ENCODE results near the gene SEPHS1. TPM values are rescaled to one million over a fixed set of nuclear protein-coding genes. Genes with fewer than 3 reads are reported as not detected.

SEPHS1 gene
- total and polyA plus RNA-seq, 9 donors: 27.2 to 76.7 (median 50.6) TPM

DNA sequence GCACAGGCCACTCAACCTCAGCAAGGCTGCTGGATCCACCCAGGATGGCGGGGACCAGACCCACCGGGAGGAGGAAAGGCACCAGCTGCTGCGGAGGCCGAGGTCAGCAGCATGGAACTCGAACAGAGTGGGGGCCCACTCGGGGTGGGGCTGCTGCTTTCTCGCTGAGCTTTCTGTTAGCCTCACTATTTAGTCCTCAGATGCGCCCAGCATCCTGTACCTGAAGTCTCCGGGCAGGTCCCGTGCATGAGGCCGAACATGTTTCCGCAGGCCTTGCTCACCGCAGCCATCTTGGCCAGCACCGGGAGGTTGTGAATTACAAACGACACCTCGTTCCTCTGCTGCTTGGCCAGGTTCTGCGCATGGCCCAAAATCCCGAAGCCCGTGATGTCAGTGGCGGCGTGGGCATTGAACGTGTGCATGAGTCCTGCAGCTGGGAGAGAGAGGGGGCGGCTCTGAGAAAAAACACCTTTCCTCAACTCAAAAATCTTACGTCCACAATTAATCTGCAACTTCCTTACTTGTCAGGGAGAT is 25.4 kb downstream of the SEPHS1 start:
- Histone ChIP-seq H3K4me3 (no peak overlapping the region), H3K27ac (no peak overlapping the region), H3K9me3 (no peaks in the 10 kb centered on the region), H3K36me3 (no peaks in the 10 kb centered on the region), H3K27me3 (no peaks in the 10 kb centered on the region), H3K4me1 (ENCODE audit: insufficient read depth) (no peaks in the 10 kb centered on the region)
- WGBS, 3 donors: 93 to 94% (median 94%) methylated on average over 24 of the region's 24 CpGs
- intact Hi-C loops (cut with DNase I): no loop called here
- no peak for DNase-seq
- TF ChIP-seq EP300 (IDR thresholded peaks at IDR 0.05): no peak
- no peak for TF ChIP-seq POLR2A (IDR thresholded peaks at IDR 0.05)
- TF ChIP-seq, protein P1, sequence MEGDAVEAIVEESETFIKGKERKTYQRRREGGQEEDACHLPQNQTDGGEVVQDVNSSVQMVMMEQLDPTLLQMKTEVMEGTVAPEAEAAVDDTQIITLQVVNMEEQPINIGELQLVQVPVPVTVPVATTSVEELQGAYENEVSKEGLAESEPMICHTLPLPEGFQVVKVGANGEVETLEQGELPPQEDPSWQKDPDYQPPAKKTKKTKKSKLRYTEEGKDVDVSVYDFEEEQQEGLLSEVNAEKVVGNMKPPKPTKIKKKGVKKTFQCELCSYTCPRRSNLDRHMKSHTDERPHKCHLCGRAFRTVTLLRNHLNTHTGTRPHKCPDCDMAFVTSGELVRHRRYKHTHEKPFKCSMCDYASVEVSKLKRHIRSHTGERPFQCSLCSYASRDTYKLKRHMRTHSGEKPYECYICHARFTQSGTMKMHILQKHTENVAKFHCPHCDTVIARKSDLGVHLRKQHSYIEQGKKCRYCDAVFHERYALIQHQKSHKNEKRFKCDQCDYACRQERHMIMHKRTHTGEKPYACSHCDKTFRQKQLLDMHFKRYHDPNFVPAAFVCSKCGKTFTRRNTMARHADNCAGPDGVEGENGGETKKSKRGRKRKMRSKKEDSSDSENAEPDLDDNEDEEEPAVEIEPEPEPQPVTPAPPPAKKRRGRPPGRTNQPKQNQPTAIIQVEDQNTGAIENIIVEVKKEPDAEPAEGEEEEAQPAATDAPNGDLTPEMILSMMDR (IDR thresholded peaks at IDR 0.05): no peak

DNA sequence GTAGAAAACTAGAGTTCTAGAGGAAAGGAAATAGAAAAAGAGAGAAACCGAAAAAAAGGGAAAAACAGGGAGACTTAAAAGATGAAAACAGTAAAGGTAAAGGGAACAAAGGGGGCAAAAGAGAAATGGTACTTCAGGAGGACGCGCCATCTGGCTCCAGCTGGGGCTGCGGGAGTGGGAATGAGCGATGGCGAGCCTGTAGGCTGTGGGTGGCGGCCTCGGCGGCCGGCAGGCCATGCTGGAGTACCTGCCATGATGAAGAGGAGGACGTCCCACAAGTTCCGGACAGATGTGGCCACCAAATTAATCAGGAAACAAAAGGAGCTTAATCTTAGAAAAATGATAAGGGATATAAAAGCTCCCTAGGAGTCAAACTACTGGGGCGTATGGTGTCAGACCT is 26.5 kb downstream of the SEPHS1 start:
- Histone ChIP-seq H3K4me3 (no peak overlapping the region), H3K4me1 (ENCODE audit: insufficient read depth) (no peaks in the 10 kb centered on the region), H3K9me3 (no peaks in the 10 kb centered on the region), H3K27ac (no peak overlapping the region), H3K27me3 (no peaks in the 10 kb centered on the region), H3K36me3 (no peaks in the 10 kb centered on the region)
- TF ChIP-seq POLR2A (IDR thresholded peaks at IDR 0.05): no peak
- TF ChIP-seq EP300 (IDR thresholded peaks at IDR 0.05): no peak
- TF ChIP-seq, protein P1 (IDR thresholded peaks at IDR 0.05): no peak
- whole genome bisulfite sequencing, 3 donors: 88 to 95% (median 93%) methylated on average over 13 of the region's 13 CpGs
- DNase-seq: no peak
- intact Hi-C loops (cut with DNase I): no loop called here

DNA sequence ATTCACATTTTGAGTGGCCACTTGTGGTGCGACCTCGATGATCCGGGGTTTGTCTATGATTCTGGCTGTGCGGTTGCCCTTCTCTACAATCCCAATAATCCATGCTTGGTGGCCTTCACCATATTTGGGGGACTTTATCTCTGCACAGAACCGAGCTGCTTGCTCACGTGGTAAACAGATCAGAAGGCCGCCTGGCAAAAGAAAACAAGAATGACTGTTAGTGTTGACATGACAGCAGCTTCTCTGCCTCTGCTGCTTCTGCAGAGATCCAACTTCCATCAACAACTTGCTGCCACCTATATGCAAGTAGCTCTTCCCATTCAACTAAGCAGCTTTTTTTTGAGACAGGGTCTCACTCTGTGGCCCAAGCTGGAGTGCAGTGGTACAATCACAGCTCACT is 28.9 kb downstream of the SEPHS1 start:
- no peaks in the 10 kb centered on the region for H3K4me1 ChIP-seq (ENCODE audit: insufficient read depth)
- WGBS, 3 donors: 74 to 86% (median 74%) methylated on average over 7 of the region's 7 CpGs
- no peak for DNase-seq
- intact Hi-C loops (cut with DNase I): no loop called here
- H3K36me3 ChIP-seq: no peaks in the 10 kb centered on the region
- H3K27ac ChIP-seq: no peak overlapping the region
- H3K4me3 ChIP-seq: no peak overlapping the region
- H3K27me3 ChIP-seq: no peaks in the 10 kb centered on the region
- H3K9me3 ChIP-seq: no peaks in the 10 kb centered on the region
- TF ChIP-seq EP300 (IDR thresholded peaks at IDR 0.05): no peak
- TF ChIP-seq, protein P1 (IDR thresholded peaks at IDR 0.05): no peak
- no peak for TF ChIP-seq POLR2A (IDR thresholded peaks at IDR 0.05)

DNA sequence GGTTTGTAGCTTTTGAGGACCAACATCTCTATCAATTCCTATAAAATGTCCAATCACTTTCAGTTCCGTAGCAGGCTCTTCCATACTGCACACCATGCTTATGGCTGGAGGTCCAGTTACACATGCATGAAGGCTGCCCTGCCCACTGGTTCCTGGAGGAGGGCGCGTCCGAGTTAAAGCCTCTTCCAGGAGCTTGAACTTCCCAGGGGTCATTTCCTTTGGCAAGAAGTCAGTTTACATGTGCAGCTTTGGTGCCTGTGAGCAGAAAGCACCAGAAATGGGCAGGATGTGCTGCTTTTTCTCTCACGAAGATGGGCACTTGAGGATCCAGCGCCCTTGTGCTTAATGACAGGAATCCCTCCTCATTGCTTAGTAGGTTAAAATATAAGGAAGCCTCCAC is 30.6 kb downstream of the SEPHS1 start:
- TF ChIP-seq, protein P1 (IDR thresholded peaks at IDR 0.05): no peak
- TF ChIP-seq POLR2A (IDR thresholded peaks at IDR 0.05) (no peak), EP300 (IDR thresholded peaks at IDR 0.05) (no peak)
- intact Hi-C loops (cut with DNase I): no loop called here
- Histone ChIP-seq H3K27me3 (no peaks in the 10 kb centered on the region), H3K27ac (no peak overlapping the region), H3K4me1 (ENCODE audit: insufficient read depth) (no peaks in the 10 kb centered on the region), H3K9me3 (no peaks in the 10 kb centered on the region), H3K36me3 (no peaks in the 10 kb centered on the region), H3K4me3 (no peak overlapping the region)
- 66 to 67% (median 67%) methylated on average over 6 of the region's 6 CpGs for WGBS, 3 donors
- DNase-seq: no peak
